GM18508 (cell line): ENCODE data around the gene POLDIP3.
"Not testable (repeated sequence)": the region's sequence is repeated elsewhere in the genome, so short reads cannot be mapped to it uniquely, and the experiment has no call there.

Experiments
- ATAC-seq: cut with Tn5 transposase; IDR thresholded peaks from one replicate; pipeline ENCODE4 v1.9.1; 2021; ENCODE audit warnings: moderate number of reproducible peaks; ENCODE audit not compliant: insufficient read depth, unreplicated experiment

The POLDIP3 gene

GRCh38 chr22:42621505-42622002 lies 6.9 kb upstream of the POLDIP3 start:
- ATAC-seq = no peak

GRCh38 chr22:42620084-42620483 lies 5.4 kb upstream of the POLDIP3 start:
- ATAC-seq = no peak

GRCh38 chr22:42619261-42620063 lies 4.8 kb upstream of the POLDIP3 start:
- ATAC-seq = no peak

- no peak for ATAC-seq
Measured at GRCh38 chr22:42617155-42617983, 2.7 kb upstream of the POLDIP3 start.

GRCh38 chr22:42615860-42616175 lies 1.1 kb upstream of the POLDIP3 start:
- not testable (repeated sequence) for ATAC-seq

- peak; percentile 43 for ATAC-seq
Measured at GRCh38 chr22:42615092-42615859, 593 bp upstream of the POLDIP3 start.

GRCh38 chr22:42613872-42614301 lies 796 bp downstream of the POLDIP3 start:
- ATAC-seq = no peak

- ATAC-seq = no peak
Measured at GRCh38 chr22:42612336-42612735, 2.3 kb downstream of the POLDIP3 start.

GRCh38 chr22:42611051-42611450 lies 3.6 kb downstream of the POLDIP3 start:
- ATAC-seq = no peak

- ATAC-seq = no peak
Measured at GRCh38 chr22:42610186-42610585, 4.5 kb downstream of the POLDIP3 start.

- no peak for ATAC-seq
Measured at GRCh38 chr22:42608823-42609361, 5.8 kb downstream of the POLDIP3 start.

- no peak for ATAC-seq
Measured at GRCh38 chr22:42608136-42608822, 6.4 kb downstream of the POLDIP3 start.

GRCh38 chr22:42607641-42608040 lies 7.0 kb downstream of the POLDIP3 start:
- not testable (repeated sequence) for ATAC-seq

- no peak for ATAC-seq
Measured at GRCh38 chr22:42604403-42604802, 10.3 kb downstream of the POLDIP3 start.

- no peak for ATAC-seq
Measured at GRCh38 chr22:42603427-42603826, 11.3 kb downstream of the POLDIP3 start.

- no peak for ATAC-seq
Measured at GRCh38 chr22:42602470-42602869, 12.2 kb downstream of the POLDIP3 start.

- ATAC-seq = no peak
Measured at GRCh38 chr22:42601879-42602465, 12.7 kb downstream of the POLDIP3 start.

- no peak for ATAC-seq
Measured at GRCh38 chr22:42596863-42597530, 17.7 kb downstream of the POLDIP3 start.

GRCh38 chr22:42596336-42596735 lies 18.3 kb downstream of the POLDIP3 start:
- ATAC-seq = no peak
